ENCODE measurements around the gene HDHD5.
"Not testable (repeated sequence)": the region's sequence is repeated elsewhere in the genome, so short reads cannot be mapped to it uniquely, and the experiment has no call there.

Gene HDHD5

GRCh38 chr22:17152971-17153370 is 6.1 kb downstream of the HDHD5 start:
- no peak for DNase-seq

- no peak for DNase-seq
Measured at GRCh38 chr22:17152340-17152739, 6.7 kb downstream of the HDHD5 start.

- no peak for DNase-seq
Measured at GRCh38 chr22:17149076-17149815, 9.8 kb downstream of the HDHD5 start.

- not testable (repeated sequence) for DNase-seq
Measured at GRCh38 chr22:17147458-17147857, 11.6 kb downstream of the HDHD5 start.

- DNase-seq = no peak
Measured at GRCh38 chr22:17145021-17145680, 13.9 kb downstream of the HDHD5 start.

GRCh38 chr22:17143826-17144225 is 15.3 kb downstream of the HDHD5 start:
- no peak for DNase-seq

GRCh38 chr22:17143101-17143500 is 16.0 kb downstream of the HDHD5 start:
- no peak for DNase-seq

- no peak for DNase-seq
Measured at GRCh38 chr22:17140826-17141766, 18.0 kb downstream of the HDHD5 start.

GRCh38 chr22:17140022-17140421 is 19.1 kb downstream of the HDHD5 start:
- no peak for DNase-seq

- no peak for DNase-seq
Measured at GRCh38 chr22:17138513-17138912, 20.6 kb downstream of the HDHD5 start.

GRCh38 chr22:17137861-17138425 is 21.1 kb downstream of the HDHD5 start:
- DNase-seq = no peak

GRCh38 chr22:17137170-17137569 is 21.9 kb downstream of the HDHD5 start:
- no peak for DNase-seq

GRCh38 chr22:17135153-17135760 is 23.8 kb downstream of the HDHD5 start:
- DNase-seq = no peak

GRCh38 chr22:17133137-17133536 is 25.9 kb downstream of the HDHD5 start:
- DNase-seq = no peak

- DNase-seq = no peak
Measured at GRCh38 chr22:17132112-17132511, 27.0 kb downstream of the HDHD5 start.

- DNase-seq = no peak
Measured at GRCh38 chr22:17131686-17132085, 27.4 kb downstream of the HDHD5 start.

GRCh38 chr22:17130199-17130598 is 28.9 kb downstream of the HDHD5 start:
- no peak for DNase-seq

GRCh38 chr22:17121233-17122195 is 37.6 kb downstream of the HDHD5 start, which contains the start of gene TMEM121B:
Gene TMEM121B, minus strand, starts transcription at chr22:17121360. Its CDS starts 233 bp downstream, at chr22:17121127.
- no peak for DNase-seq

GRCh38 chr22:17120711-17121232 is 38.3 kb downstream of the HDHD5 start:
- no peak for DNase-seq

GRCh38 chr22:17120281-17120680 is 38.8 kb downstream of the HDHD5 start:
- DNase-seq = peak; percentile 30
